ENCODE data around the gene SCN10A.

- TF ChIP-seq MXI1 (IDR thresholded peaks at IDR 0.05; ENCODE audit: low read depth, low read length) (no peak), SP1 (CRISPR knock-in tag; IDR thresholded peaks at IDR 0.05) (no peak), CHD7 (IDR thresholded peaks at IDR 0.05; ENCODE audit: low read depth, low read length) (no peak), ZNF395 (CRISPR knock-in tag; IDR thresholded peaks at IDR 0.05) (no peak), POLR2B (IDR thresholded peaks at IDR 0.05; ENCODE audit: low read depth, partially characterized antibody) (no peak)
Observed at GRCh38 chr3:38657369-38657768, 158.6 kb downstream of the SCN10A start.
